K562 (cell line): ENCODE results near the gene AP2S1. TPM values are rescaled to one million over a fixed set of nuclear protein-coding genes. Genes with fewer than 3 reads are reported as not detected.

ENCODE experiments used
- BACH1 ChIP-seq: fragments of 200-800 bp; sonication (Bioruptor generic); IDR thresholded peaks from 2 replicates; pipeline ENCODE4 v1.6.1; 2016; ENCODE audit warnings: missing genetic modification characterization, missing compliant biosample characterization
- CHD4 ChIP-seq: fragments of 200-600 bp; sonication (generic); IDR thresholded peaks from 3 replicates; pipeline ENCODE4 v1.6.1; 2012; ENCODE audit warnings: low read depth, mild to moderate bottlenecking, mixed read lengths, low read length, inconsistent platforms; ENCODE audit not compliant: insufficient read depth, insufficient replicate concordance, poor library complexity, severe bottlenecking
- CREM ChIP-seq: IDR thresholded peaks from 2 replicates; pipeline ENCODE4 v1.6.1; 2014; ENCODE audit warnings: antibody characterized with exemption, low read depth
- HSF4 ChIP-seq: fragments of 250-450 bp; sonication (Bioruptor Pico); IDR thresholded peaks from 2 replicates; pipeline ENCODE4 v2.1.2; 2022; ENCODE audit warnings: mild to moderate bottlenecking, moderate library complexity, borderline replicate concordance
- KLF1 ChIP-seq: fragments of 450-650 bp; IDR thresholded peaks from 2 replicates; pipeline ENCODE4 v1.6.1; 2016; ENCODE audit warnings: missing genetic modification characterization, missing compliant biosample characterization
- MXI1 ChIP-seq: IDR thresholded peaks from 2 replicates; pipeline ENCODE4 v1.6.1; 2011; ENCODE audit warnings: low read depth, mild to moderate bottlenecking, improper control_type of control experiment, low read length
- POLR2A ChIP-seq: fragments of 450-650 bp; conservative IDR thresholded peaks from 2 replicates; pipeline ENCODE4 v1.6.1; 2016
- PRPF4 ChIP-seq: fragments of 200-400 bp; formaldehyde crosslinking; IDR thresholded peaks from one replicate; pipeline ENCODE4 v1.6.1; 2017; ENCODE audit warnings: low read length, low read depth, mild to moderate bottlenecking; ENCODE audit not compliant: insufficient read depth, poor library complexity, severe bottlenecking
- RBBP5 ChIP-seq: fragments of 200-600 bp; sonication (generic); IDR thresholded peaks from 2 replicates; pipeline ENCODE4 v1.6.1; 2012; ENCODE audit warnings: borderline replicate concordance, mild to moderate bottlenecking, low read length, control low read depth, inconsistent platforms; ENCODE audit not compliant: insufficient read depth, poor library complexity, severe bottlenecking
- RBFOX2 ChIP-seq: fragments of 200-400 bp; formaldehyde crosslinking; IDR thresholded peaks from 2 replicates; pipeline ENCODE4 v1.6.1; 2017; ENCODE audit warnings: low read depth, mild to moderate bottlenecking, low read length, moderate library complexity
- SREBF1 ChIP-seq: fragments of 150-350 bp; IDR thresholded peaks from 2 replicates; pipeline ENCODE4 v1.6.1; 2014; ENCODE audit warnings: antibody characterized with exemption, low read depth, low read length, borderline replicate concordance
- TAF9B ChIP-seq: fragments of 450-650 bp; IDR thresholded peaks from 2 replicates; pipeline ENCODE4 v1.6.1; 2018; ENCODE audit warnings: mild to moderate bottlenecking; ENCODE audit not compliant: partially characterized antibody
- ZEB2 ChIP-seq: fragments of 450-650 bp; IDR thresholded peaks from 2 replicates; pipeline ENCODE4 v1.6.1; 2016
- ZNF644 ChIP-seq: fragments of 200-800 bp; sonication (Bioruptor generic); IDR thresholded peaks from 2 replicates; pipeline ENCODE4 v1.6.1; 2016; ENCODE audit warnings: low read depth, missing genetic modification characterization, missing compliant biosample characterization
- ZNF764 ChIP-seq: fragments of 250-450 bp; sonication (Bioruptor Pico); IDR thresholded peaks from 2 replicates; pipeline ENCODE4 v1.4.0; 2020; ENCODE audit warnings: low read depth, mild to moderate bottlenecking, moderate library complexity
- polyA plus RNA-seq, 8 experiments: library from polyadenylated mRNA; depleted of rRNA in 4 of 8; stranded (reverse) in 5 of 8; unstranded in 3 of 8; fragments of >200 nt; fragmentation: Nextera tagmentation in 2 of 8; fragmentation: Illumina TruSeq in 1 of 8; extraction: Ambion mirVana in 2 of 8; extraction: Trizol in 1 of 8; gene quantifications; 2 replicates each; pipeline versions ENCODE4 v1.2.1 to v1.2.3, GENCODE V29; 2011 to 2014; ENCODE audit warnings: inconsistent platforms in 1 of 8, missing spikeins in 1 of 8
- total RNA-seq, 7 experiments: library from RNA; depleted of rRNA in 6 of 7; stranded (reverse); fragments of >200 nt in 6 of 7; fragmentation: Illumina TruSeq in 2 of 7; extraction: Trizol in 2 of 7; gene quantifications; 2 replicates each; pipeline versions ENCODE4 v1.2.1 to v1.2.3, GENCODE V29; 2011 to 2021; ENCODE audit warnings: low replicate concordance in 1 of 7
- TF ChIP-seq, protein P1 (sequence below): fragments of 250-450 bp; sonication (Bioruptor Pico); IDR thresholded peaks from 2 replicates; pipeline ENCODE4 v1.8.0; 2022; ENCODE audit warnings: inconsistent platforms, mild to moderate bottlenecking, moderate library complexity, borderline replicate concordance
- TF ChIP-seq, protein P2 (sequence below): sonication (generic); formaldehyde crosslinking; IDR thresholded peaks from 2 replicates; pipeline ENCODE4 v1.8.0; 2022; ENCODE audit warnings: mild to moderate bottlenecking, missing genetic modification reagents
- TF ChIP-seq, protein P3 (sequence below): fragments of 250-450 bp; sonication (Bioruptor Pico); IDR thresholded peaks from 2 replicates; pipeline ENCODE4 v1.4.0; 2020; ENCODE audit warnings: mild to moderate bottlenecking
- TF ChIP-seq, protein P4 (sequence below): fragments of 250-450 bp; sonication (Bioruptor Pico); IDR thresholded peaks from 2 replicates; pipeline ENCODE4 v1.8.0; 2021; ENCODE audit warnings: borderline replicate concordance, mild to moderate bottlenecking, moderate library complexity; ENCODE audit not compliant: poor library complexity, severe bottlenecking

AP2S1 gene
- total and polyA plus RNA-seq, 9 of the 15 experiments (the other 6 are each of a cell fraction or from before 2014, with no cell fraction given): 32.4 to 294 (median 136) TPM

DNA sequence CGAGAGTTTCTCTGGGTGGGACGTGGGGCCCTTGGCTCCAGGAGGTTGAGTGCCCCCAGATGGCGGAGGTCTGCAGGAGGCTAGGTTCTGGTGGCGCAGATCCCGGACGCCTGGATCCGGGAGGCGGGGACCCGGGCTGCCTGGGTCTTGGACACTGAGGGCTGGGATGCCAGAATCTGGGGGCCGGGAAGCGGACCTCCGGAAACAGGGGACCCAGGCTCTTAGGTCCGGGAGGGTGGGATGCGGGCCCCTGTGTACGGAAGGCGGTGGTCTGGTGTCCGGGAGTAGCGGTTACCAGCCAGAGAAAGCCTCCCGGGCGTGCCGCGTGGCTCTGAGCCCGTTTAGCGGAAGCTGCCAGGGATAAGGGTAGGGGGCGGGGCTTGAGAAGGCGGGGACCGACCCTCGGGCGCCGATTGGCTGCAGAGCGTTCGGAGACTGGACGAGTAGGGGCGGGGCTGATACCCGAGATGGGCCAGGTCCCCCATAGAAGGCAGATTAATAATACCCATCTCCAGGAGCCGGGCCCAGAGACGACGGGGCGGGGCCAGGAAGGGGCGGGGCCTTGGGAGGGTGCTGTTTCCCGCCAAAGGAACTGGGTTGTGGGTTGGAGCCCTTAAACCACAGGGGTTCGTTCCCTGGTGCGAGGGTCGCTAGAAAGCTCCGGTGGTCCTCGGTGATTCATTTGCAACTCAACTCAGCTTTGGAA is 62.2 kb downstream of the AP2S1 start, which contains the start of gene SLC1A5 (continued):
- TF ChIP-seq SREBF1: 0 out of 2 replicates have a peak, but pooled peaks have one; percentile 21
- peak; percentile 90 for TF ChIP-seq PRPF4
- TF ChIP-seq, protein P1, sequence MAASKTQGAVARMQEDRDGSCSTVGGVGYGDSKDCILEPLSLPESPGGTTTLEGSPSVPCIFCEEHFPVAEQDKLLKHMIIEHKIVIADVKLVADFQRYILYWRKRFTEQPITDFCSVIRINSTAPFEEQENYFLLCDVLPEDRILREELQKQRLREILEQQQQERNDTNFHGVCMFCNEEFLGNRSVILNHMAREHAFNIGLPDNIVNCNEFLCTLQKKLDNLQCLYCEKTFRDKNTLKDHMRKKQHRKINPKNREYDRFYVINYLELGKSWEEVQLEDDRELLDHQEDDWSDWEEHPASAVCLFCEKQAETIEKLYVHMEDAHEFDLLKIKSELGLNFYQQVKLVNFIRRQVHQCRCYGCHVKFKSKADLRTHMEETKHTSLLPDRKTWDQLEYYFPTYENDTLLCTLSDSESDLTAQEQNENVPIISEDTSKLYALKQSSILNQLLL (CRISPR knock-in tag): no peak
- TF ChIP-seq RBFOX2: peak; percentile 96
- TF ChIP-seq TAF9B: peak; percentile 98
- no peak for TF ChIP-seq RBBP5
- 0 out of 2 replicates have a peak, but pooled peaks have one; percentile 36 for TF ChIP-seq ZEB2
- TF ChIP-seq ZNF644 (tag): peak; percentile 25; the same call in 1 of the 2 replicates
- TF ChIP-seq, protein P2, sequence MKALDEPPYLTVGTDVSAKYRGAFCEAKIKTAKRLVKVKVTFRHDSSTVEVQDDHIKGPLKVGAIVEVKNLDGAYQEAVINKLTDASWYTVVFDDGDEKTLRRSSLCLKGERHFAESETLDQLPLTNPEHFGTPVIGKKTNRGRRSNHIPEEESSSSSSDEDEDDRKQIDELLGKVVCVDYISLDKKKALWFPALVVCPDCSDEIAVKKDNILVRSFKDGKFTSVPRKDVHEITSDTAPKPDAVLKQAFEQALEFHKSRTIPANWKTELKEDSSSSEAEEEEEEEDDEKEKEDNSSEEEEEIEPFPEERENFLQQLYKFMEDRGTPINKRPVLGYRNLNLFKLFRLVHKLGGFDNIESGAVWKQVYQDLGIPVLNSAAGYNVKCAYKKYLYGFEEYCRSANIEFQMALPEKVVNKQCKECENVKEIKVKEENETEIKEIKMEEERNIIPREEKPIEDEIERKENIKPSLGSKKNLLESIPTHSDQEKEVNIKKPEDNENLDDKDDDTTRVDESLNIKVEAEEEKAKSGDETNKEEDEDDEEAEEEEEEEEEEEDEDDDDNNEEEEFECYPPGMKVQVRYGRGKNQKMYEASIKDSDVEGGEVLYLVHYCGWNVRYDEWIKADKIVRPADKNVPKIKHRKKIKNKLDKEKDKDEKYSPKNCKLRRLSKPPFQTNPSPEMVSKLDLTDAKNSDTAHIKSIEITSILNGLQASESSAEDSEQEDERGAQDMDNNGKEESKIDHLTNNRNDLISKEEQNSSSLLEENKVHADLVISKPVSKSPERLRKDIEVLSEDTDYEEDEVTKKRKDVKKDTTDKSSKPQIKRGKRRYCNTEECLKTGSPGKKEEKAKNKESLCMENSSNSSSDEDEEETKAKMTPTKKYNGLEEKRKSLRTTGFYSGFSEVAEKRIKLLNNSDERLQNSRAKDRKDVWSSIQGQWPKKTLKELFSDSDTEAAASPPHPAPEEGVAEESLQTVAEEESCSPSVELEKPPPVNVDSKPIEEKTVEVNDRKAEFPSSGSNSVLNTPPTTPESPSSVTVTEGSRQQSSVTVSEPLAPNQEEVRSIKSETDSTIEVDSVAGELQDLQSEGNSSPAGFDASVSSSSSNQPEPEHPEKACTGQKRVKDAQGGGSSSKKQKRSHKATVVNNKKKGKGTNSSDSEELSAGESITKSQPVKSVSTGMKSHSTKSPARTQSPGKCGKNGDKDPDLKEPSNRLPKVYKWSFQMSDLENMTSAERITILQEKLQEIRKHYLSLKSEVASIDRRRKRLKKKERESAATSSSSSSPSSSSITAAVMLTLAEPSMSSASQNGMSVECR: peak; percentile 91; the same call in 1 of the 2 replicates
- TF ChIP-seq BACH1 (tag): no peak
- TF ChIP-seq CHD4: no peak
- peak; percentile 100 for TF ChIP-seq POLR2A
- no peak for TF ChIP-seq ZNF764 (CRISPR knock-in tag)
- TF ChIP-seq KLF1 (tag): 0 out of 2 replicates have a peak, but pooled peaks have one; percentile 25
- no peak for TF ChIP-seq HSF4 (CRISPR knock-in tag)
- TF ChIP-seq, protein P3, sequence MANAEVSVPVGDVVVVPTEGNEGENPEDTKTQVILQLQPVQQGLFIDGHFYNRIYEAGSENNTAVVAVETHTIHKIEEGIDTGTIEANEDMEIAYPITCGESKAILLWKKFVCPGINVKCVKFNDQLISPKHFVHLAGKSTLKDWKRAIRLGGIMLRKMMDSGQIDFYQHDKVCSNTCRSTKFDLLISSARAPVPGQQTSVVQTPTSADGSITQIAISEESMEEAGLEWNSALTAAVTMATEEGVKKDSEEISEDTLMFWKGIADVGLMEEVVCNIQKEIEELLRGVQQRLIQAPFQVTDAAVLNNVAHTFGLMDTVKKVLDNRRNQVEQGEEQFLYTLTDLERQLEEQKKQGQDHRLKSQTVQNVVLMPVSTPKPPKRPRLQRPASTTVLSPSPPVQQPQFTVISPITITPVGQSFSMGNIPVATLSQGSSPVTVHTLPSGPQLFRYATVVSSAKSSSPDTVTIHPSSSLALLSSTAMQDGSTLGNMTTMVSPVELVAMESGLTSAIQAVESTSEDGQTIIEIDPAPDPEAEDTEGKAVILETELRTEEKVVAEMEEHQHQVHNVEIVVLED (CRISPR knock-in tag): no peak
- TF ChIP-seq MXI1: peak; percentile 94
- TF ChIP-seq CREM: peak; percentile 54
- TF ChIP-seq, protein P4, sequence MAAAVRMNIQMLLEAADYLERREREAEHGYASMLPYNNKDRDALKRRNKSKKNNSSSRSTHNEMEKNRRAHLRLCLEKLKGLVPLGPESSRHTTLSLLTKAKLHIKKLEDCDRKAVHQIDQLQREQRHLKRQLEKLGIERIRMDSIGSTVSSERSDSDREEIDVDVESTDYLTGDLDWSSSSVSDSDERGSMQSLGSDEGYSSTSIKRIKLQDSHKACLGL: peak; percentile 70
